NCI-H2107 treated with DMSO at 0.1 percent for 48 hours (cell line): ENCODE measurements around the gene TTC4.

Experiments
- DNase-seq: peaks from one replicate; lab custom pipeline; 2025; ENCODE audit not compliant: unreplicated experiment; lab: John Stamatoyannopoulos, UW

Gene TTC4

GRCh38 chr1:54715493-54716298, at the start of gene TTC4:
Gene TTC4, plus strand, starts transcription at chr1:54715861. Its CDS starts 48 bp downstream, at chr1:54715909.
- DNase-seq = peak; percentile 44

- DNase-seq = no peak
These were observed 49.3 kb upstream of the TTC4 start for GRCh38 chr1:54666333-54666732.

GRCh38 chr1:54667797-54668196, 47.9 kb upstream of the TTC4 start:
- DNase-seq = no peak

GRCh38 chr1:54668567-54668966, 47.1 kb upstream of the TTC4 start:
- DNase-seq = no peak

- DNase-seq = peak; percentile 31
These were observed 43.6 kb upstream of the TTC4 start for GRCh38 chr1:54671985-54672608.

GRCh38 chr1:54678776-54679643, 36.7 kb upstream of the TTC4 start:
- DNase-seq = no peak

GRCh38 chr1:54679706-54680105, 36.0 kb upstream of the TTC4 start:
- no peak for DNase-seq

- no peak for DNase-seq
These were observed 35.3 kb upstream of the TTC4 start for GRCh38 chr1:54680387-54680786.

GRCh38 chr1:54681358-54681757, 34.3 kb upstream of the TTC4 start:
- peak; percentile 26 for DNase-seq

- DNase-seq = no peak
These were observed 32.2 kb upstream of the TTC4 start for GRCh38 chr1:54683453-54683852.

GRCh38 chr1:54685335-54685905, 30.2 kb upstream of the TTC4 start:
- DNase-seq = no peak

- DNase-seq = no peak
These were observed 29.5 kb upstream of the TTC4 start for GRCh38 chr1:54686155-54686554.

GRCh38 chr1:54694771-54695170, 20.9 kb upstream of the TTC4 start:
- no peak for DNase-seq

GRCh38 chr1:54695221-54695620, 20.4 kb upstream of the TTC4 start:
- DNase-seq = no peak

- DNase-seq = no peak
These were observed 19.9 kb upstream of the TTC4 start for GRCh38 chr1:54695764-54696163.

- no peak for DNase-seq
These were observed 19.4 kb upstream of the TTC4 start for GRCh38 chr1:54696262-54696661.

GRCh38 chr1:54697896-54698295, 17.8 kb upstream of the TTC4 start:
- DNase-seq = no peak

GRCh38 chr1:54698346-54698745, 17.3 kb upstream of the TTC4 start:
- no peak for DNase-seq

- DNase-seq = no peak
These were observed 15.6 kb upstream of the TTC4 start for GRCh38 chr1:54699936-54700525.

GRCh38 chr1:54701066-54701465, 14.6 kb upstream of the TTC4 start:
- DNase-seq = no peak

GRCh38 chr1:54701996-54702395, 13.7 kb upstream of the TTC4 start:
- no peak for DNase-seq
